Adipocyte (in vitro differentiated cells): ENCODE results near the gene SNAI1.
A peak's percentile ranks its signal among the peaks of the same experiment; 100 is the strongest.

ENCODE experiments used
- DNase-seq: peaks from one replicate; pipeline ENCODE4 v3.0.0-alpha.2; 2015; ENCODE audit warnings: low read depth
- H3K27me3 ChIP-seq: replicated peaks from 2 replicates; pipeline ENCODE4 v1.7.0; 2013; ENCODE audit warnings: mild to moderate bottlenecking, low read length, moderate library complexity; ENCODE audit not compliant: control insufficient read depth, insufficient read depth
- H3K36me3 ChIP-seq: 2 replicates; pipeline ENCODE4 v1.7.0; 2013; ENCODE audit warnings: low read length, mild to moderate bottlenecking, moderate library complexity; ENCODE audit not compliant: control insufficient read depth, insufficient read depth, severe bottlenecking
- H3K4me1 ChIP-seq: 2 replicates; pipeline ENCODE4 v1.7.0; 2013; ENCODE audit warnings: mild to moderate bottlenecking, low read length, moderate library complexity; ENCODE audit not compliant: control insufficient read depth, insufficient read depth
- H3K4me3 ChIP-seq: 2 replicates; pipeline ENCODE4 v1.7.0; 2013; ENCODE audit warnings: mild to moderate bottlenecking, low read length, moderate library complexity
- H3K9ac ChIP-seq: 2 replicates; pipeline ENCODE4 v1.7.0; 2013; ENCODE audit warnings: mild to moderate bottlenecking, low read length, moderate library complexity
- H3K9me3 ChIP-seq: 2 replicates; pipeline ENCODE4 v1.7.0; 2013; ENCODE audit warnings: mild to moderate bottlenecking, low read length, moderate library complexity; ENCODE audit not compliant: control insufficient read depth

The SNAI1 gene

GRCh38 chr20:50032955-50033666 lies 50.3 kb downstream of the SNAI1 start:
- Histone ChIP-seq H3K4me1 (peaks cover 43% of the 10 kb centered on the region), H3K27me3 (no peaks in the 10 kb centered on the region), H3K4me3 (no peak overlapping the region), H3K9ac (peak overlapping the region; percentile 62), H3K36me3 (no peaks in the 10 kb centered on the region), H3K9me3 (no peaks in the 10 kb centered on the region)
- no peak for DNase-seq

GRCh38 chr20:50034567-50035180 lies 51.9 kb downstream of the SNAI1 start:
- DNase-seq: peak; percentile 46
- Histone ChIP-seq H3K9me3 (no peaks in the 10 kb centered on the region), H3K4me3 (no peak overlapping the region), H3K27me3 (no peaks in the 10 kb centered on the region), H3K9ac (peak overlapping the region; percentile 6), H3K4me1 (peaks cover 36% of the 10 kb centered on the region), H3K36me3 (no peaks in the 10 kb centered on the region)

- Histone ChIP-seq H3K36me3 (no peaks in the 10 kb centered on the region), H3K9me3 (no peaks in the 10 kb centered on the region), H3K9ac (no peak overlapping the region), H3K4me1 (peaks cover 19% of the 10 kb centered on the region), H3K4me3 (no peak overlapping the region), H3K27me3 (no peaks in the 10 kb centered on the region)
- no peak for DNase-seq
Measured at GRCh38 chr20:50036703-50037102, 53.9 kb downstream of the SNAI1 start.

- Histone ChIP-seq H3K4me3 (no peak overlapping the region), H3K27me3 (no peaks in the 10 kb centered on the region), H3K9ac (no peak overlapping the region), H3K9me3 (no peaks in the 10 kb centered on the region), H3K36me3 (no peaks in the 10 kb centered on the region), H3K4me1 (peaks cover 18% of the 10 kb centered on the region)
- no peak for DNase-seq
Measured at GRCh38 chr20:50037123-50037522, 54.3 kb downstream of the SNAI1 start.

- Histone ChIP-seq H3K36me3 (no peaks in the 10 kb centered on the region), H3K9ac (no peak overlapping the region), H3K27me3 (no peaks in the 10 kb centered on the region), H3K9me3 (no peaks in the 10 kb centered on the region), H3K4me1 (peaks cover 18% of the 10 kb centered on the region), H3K4me3 (no peak overlapping the region)
- DNase-seq: no peak
Measured at GRCh38 chr20:50037575-50037974, 54.8 kb downstream of the SNAI1 start.

- Histone ChIP-seq H3K4me1 (peaks cover 17% of the 10 kb centered on the region), H3K9me3 (no peaks in the 10 kb centered on the region), H3K27me3 (no peaks in the 10 kb centered on the region), H3K4me3 (no peak overlapping the region), H3K36me3 (no peaks in the 10 kb centered on the region), H3K9ac (no peak overlapping the region)
- DNase-seq: no peak
Measured at GRCh38 chr20:50038169-50038568, 55.4 kb downstream of the SNAI1 start.
